HG02642 (cell line): ENCODE measurements around the gene CFAP157.

ENCODE experiments used
- ATAC-seq: cut with Tn5 transposase; IDR thresholded peaks from one replicate; pipeline ENCODE4 v1.9.1; 2021; ENCODE audit warnings: mild to moderate bottlenecking; ENCODE audit not compliant: unreplicated experiment, poor library complexity

Gene CFAP157

DNA sequence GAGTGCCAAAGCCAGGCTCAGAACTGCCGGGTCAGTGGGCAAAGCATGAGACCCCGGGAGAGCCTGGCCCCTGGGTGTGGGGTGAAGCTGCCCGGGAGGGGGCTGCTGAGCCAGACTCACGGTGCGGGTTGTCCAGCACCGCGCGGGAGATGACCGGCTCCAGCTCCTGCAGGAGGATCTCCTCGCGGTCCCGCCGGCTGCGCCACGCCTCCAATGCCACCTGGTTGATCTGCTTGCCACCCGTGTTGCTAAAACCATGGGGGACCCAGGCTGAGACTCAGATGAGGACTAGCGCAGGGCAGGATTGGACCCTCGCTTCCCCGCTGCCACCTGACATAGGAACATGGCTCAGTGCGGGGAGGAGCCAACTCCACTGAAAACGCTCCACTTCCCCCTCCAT, 25.7 kb downstream of the CFAP157 start:
- ATAC-seq: no peak

- ATAC-seq: no peak
Measured at GRCh38 chr9:127733614-127734013, 26.8 kb downstream of the CFAP157 start.

GRCh38 chr9:127734247-127734746, 27.5 kb downstream of the CFAP157 start:
- no peak for ATAC-seq

DNA sequence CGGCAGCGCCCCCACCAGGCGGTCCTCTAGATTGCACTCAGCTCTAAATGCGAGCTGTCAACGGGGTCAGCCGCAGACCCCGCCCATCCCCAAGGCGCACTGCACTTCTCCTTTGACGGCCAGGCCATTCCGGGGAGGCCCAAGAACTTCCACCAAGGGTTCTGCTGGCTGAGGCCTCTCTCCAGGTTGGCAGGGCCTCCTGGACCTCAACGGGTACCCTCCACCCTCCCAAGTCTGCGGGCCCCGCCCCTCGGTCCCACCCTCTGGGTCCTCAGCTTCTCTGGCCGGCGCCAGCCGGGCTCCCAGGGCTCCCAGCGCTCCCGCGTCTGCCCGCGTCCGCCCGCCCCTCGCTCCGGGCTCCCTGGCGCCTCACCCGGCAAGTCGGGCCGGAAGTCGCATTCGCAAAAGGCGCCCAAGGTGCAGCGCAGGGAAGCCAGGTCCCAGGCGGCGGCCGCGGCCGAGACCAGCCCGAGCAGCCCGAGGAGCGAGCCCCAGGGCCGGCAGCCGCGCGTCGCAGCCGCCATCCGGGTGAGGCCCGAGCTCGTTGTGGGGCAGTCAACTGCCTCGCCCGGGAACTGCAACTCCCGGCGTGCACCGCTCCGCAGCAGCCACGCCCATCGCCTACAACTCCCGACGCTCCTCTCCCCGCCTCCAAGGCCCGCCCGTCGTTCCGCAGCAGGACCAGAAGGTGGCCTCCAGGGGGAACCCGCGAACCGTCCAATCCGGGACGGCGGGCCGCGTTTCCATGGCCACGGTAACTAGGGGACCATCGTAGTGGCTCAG, 28.1 kb downstream of the CFAP157 start, which contains the start of gene TOR2A:
TOR2A (minus strand) TSS at position 548 of the 783 bp plus-strand sequence; CDS start at position 524, 24 bp downstream.
- ATAC-seq: peak; percentile 88

DNA sequence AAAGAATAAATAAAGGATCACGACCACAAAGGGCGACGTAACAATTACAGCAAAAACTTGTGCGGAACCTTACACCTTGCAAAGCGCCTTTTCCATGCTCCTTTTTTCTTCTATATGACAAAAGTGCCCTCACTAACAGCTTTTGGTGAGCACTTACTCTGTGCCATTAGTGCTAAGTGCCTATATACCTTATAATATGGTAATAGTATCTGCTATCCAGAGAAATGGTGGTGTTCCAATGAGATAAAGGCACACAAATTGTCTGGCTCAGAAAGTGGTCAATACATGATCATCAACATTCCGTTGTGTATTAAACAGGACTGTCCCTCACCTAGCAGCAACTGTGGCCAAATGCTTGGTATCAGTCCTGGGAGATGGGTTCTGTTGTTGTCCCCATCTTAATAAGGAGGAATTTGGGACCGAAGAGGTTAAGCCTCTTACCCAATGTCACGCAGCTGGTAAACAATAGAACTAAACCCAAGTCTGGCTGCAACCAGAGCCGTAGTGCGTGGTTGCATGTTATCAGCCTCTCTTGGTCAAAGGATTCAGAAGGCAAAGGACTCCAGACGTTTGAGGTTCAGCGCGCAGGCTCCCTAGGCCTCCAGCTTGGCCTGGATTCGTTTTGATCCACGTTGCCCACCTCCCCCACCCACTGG, 28.9 kb downstream of the CFAP157 start:
- ATAC-seq: no peak

DNA sequence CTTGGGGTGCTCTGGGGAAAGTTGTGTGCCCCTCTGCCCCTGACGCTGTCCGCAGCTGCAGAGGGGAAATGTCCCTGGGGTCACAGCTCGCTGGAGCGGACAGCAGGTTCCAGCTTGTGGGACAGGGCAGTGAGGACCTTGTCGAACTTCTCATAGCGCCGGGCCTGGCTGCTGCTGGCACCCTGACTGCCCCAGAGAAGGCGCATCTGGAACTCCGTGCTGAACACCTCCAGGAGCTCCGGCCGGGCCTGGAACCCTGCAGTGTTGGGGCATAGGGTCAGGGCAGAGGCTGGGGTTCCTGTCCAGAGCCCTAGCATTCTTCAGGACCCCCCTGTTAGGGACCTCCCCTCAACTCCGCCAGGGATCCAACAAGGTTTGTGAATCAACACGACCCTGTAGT, 31.9 kb downstream of the CFAP157 start:
- no peak for ATAC-seq

DNA sequence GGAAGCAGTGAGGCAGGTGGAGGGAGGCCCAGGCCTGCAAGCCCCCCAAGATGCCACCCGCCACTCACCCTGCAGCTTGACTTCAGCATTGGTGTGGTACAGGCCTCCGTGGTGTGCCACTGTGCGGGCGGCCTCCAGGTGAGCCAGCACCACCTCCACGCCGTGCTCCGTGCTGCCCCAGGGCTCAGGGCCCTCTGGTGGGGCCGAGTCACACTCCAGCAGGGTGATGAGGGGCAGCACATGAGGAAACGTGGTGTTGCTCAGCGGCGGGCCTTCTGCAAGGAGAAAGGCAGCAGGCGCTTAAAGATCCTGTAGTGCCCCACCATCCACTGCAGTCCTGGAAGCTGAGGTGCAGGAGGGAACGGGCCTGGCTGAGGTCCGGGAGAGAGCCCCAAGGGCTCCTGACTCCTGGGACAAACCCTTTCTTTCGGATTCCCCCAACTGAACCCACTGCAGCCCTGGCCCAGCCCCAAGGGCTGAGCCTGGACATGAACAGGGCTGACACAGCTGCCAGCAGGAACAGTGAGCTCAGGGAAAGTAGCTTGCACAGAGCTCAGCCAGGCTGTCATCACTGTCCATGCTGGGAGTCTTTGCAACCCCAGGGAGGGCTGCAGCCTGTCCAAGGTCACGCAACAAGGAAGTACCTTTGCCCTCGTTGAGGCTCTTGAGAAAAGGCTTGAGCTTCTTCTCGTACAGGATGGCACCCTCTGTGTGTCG, 33.0 kb downstream of the CFAP157 start:
- ATAC-seq: no peak

GRCh38 chr9:127741831-127742434, 35.1 kb downstream of the CFAP157 start:
- no peak for ATAC-seq

DNA sequence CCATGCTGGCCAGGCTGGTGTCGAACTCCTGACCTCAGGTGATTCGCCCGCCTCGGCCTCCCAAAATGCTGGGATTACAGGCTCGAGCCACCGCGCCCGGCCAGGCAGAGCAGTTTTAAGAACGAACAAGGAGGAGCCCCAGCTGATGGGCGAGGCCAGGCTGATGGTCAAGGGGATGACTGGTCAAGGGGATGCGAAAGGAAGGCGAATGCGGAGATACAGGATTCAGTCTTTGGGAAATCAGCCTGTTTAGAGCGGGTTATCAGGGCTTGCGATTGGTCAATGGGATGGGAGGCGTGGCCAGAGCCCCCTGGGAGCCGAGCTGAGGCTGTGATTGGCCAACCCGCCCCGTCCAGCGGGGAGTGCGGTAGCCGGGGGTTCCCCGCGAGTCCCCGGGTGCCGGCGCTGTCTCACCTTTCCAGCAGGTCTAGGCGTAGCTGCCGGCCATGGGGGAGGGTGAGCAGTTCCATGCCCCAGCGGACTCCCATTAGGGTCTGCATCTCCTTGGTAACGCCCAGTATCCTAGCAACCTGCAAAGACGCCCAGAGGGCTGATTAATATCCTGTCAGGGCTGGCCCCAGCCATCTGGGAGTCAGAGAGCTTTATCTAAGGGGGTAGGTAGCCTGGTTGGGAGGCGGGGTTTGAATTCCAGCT, 35.8 kb downstream of the CFAP157 start:
- no peak for ATAC-seq

DNA sequence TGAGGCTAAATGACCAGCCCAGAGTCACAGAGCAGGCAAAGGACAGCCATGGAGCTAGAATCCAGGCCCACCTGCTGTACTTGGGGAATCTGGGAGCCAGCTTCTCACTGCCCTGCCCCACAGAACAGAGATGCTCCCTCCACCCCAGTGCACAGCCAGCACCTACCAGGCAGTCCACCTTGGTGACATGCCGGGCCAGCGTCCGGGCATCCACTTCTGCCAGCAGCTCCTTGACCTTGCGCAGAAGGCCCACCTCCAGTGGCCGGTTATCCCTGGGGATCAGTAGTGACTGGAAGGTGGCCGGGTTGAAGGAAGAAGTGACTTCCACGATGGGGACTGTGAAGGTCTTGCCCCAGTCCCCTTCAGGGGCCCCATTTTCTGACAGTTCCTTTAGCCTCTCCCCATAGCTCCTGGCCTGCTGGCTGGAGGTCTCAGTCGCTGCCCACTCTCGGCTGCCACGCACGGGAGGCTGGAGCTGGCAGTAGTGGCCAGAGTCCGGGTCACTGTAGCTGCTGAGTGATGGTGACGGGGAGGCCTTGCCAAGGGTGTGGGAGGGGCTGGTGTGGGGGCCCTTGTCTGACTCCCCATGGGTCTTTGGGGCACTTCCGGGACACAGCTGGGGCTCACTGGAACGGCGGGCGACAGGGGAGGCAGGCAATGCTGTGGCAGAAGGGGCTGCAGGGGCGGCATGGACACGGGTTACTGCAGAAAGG, 37.8 kb downstream of the CFAP157 start:
- no peak for ATAC-seq

DNA sequence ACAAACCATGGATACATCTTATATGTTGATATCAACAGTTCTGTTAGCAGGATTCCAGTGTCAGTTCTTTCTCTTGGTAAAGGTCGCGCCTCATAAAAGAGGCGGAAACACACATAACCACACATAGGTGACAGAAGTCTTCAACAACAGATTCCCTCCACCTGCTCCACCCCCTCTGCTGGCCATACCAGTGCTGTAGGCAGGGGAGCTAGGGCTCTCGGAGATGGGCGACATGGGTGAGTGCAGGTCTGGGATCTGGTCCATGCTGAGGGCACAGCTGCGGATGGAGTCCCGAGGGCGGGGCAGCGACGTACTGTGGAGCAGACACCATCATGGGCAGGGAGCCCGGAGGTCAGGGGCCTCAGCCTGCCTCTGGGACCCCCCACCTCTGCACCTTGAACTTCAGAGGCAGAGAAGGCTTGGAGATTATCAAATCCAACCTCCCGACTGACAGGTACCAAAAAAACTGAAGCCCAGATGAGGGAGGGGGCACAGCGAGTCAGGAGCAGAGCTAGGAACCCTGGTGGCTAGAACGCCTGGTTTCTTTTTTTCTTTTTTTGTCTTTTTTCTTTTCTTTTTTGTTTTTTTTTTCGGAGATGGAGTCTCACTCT, 40.3 kb downstream of the CFAP157 start:
- ATAC-seq: no peak

- no peak for ATAC-seq
Measured at GRCh38 chr9:127749090-127749787, 42.5 kb downstream of the CFAP157 start.

DNA sequence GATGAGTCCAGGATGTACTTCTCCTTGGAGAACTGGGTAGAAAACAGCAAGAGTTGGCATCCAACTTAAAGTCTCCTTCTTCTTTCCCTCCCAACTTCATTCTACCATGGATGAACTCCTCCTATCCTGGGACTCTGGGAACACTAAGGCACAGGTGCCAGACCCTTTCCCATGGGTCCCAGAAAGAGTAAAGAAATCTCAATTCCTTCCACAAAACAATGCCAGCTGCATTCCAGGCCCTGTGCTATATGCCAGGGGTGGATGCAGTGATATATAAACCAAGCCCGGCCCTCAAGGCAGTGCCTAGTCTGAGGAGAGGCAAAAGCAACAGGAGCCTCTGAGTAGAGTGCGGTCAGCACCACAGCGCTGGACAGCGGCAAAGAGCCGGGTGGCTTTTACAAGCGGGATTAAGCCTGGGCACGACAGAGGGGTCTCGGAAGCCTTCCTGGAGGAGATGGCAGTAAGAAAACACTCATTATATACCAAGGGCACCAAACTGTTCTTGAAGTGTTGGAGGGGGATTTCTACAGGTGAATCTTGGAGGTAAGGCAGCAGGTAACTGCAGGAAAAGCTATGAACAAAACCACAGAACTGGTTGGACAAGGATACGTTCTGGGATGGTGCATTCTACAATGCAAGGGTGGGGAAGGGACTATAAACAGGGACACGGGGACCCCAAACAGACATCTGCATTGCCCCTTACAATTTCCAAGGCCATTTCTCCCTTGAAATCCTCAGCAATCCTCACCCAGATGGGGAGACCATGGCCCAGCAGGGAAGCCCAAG, 44.7 kb downstream of the CFAP157 start:
- no peak for ATAC-seq

GRCh38 chr9:127753148-127753547, 46.4 kb downstream of the CFAP157 start:
- ATAC-seq: no peak

- ATAC-seq: no peak
Measured at GRCh38 chr9:127753622-127754021, 46.8 kb downstream of the CFAP157 start.

DNA sequence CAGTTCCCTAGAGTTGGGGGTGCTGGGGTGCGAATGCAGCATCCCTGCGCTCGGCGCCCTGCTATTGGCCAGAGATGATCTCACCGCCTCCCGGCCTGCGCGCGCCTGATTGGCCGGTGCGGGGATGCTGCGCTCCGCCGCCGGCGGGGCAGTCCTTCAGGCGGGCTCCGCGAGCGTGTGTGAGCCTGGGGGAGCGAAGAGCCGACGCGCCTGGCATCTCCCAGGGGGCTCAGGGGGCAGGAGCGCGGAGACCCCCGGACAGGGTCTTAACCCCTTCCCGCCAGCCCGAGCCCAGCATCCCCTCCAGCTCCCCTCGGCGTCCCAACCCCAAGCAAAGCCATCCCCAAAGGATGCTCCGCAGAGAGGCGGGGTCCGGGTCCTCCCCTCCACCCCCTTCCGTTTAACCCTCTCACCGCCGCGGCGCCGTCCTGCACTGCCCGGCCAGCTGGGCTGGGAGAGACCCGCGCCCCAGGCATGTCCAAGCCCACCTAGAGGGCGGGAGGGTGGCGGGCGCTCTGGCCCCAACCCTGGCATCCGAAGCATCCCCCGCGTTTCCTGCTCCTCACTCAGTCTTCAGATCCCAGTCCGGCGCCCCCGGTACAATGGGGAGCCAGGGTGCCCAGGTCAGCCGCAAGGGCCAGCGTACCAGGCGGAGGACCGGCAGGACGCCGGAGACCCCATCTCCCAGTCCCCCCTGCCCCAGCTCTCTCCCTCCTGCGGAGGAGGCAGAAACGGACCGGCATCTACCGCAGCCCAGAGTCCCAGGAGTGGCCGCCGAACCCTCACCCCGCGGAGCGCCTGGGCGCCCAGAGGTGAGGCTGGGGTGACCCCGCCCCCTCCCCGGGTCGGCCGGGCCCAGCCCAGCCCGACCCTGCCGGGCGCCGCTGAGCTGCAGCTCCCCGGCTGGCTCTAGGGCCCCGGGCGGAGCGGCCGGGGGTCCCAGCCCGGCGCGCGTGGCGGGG, 47.6 kb downstream of the CFAP157 start:
- no peak for ATAC-seq
